ENCODE results near the gene PKD1.

DNA sequence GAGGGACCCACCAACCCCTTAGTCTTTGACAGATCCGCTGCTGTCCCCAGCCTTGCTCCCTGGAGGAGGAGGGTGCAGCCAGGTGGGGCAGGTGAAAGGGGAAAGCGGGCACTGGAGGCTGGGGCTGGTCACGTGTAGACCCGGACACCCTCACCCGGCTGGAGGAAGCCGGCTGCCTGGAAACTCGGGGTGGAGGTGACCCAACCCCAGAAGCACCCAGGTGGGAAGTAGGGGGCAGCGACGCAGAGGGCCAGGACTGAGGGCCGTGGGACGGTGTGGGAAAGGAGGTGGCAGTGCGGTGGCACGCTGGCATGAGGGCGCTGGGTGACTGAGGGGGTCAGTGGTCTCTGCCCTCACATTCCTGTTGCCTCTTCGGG, 22.6 kb upstream of the PKD1 start:
- no peak for TF ChIP-seq POLR2AphosphoS5 (IDR thresholded peaks at IDR 0.05; ENCODE audit: low read depth, low read length)
- TF ChIP-seq SIN3A (IDR thresholded peaks at IDR 0.05; ENCODE audit: borderline replicate concordance, insufficient read depth, low read length) = no peak
- TF ChIP-seq TAF1 (IDR thresholded peaks at IDR 0.05; ENCODE audit: borderline replicate concordance, insufficient read depth, low read length) = no peak
- TF ChIP-seq FOXP2 (optimal IDR thresholded peaks at IDR 0.05; ENCODE audit: borderline replicate concordance, extremely low read depth, extremely low read length, insufficient read depth) = no peak
- no peak for TF ChIP-seq REST (IDR thresholded peaks at IDR 0.05; ENCODE audit: insufficient read depth in 1 of 2, low read depth in 2 of 2, low read length in 2 of 2)

Data from PFSK-1 (cell line).